Measurements from ENCODE around the gene CCDC171.
"Not testable (repeated sequence)": the region's sequence is repeated elsewhere in the genome, so short reads cannot be mapped to it uniquely, and the experiment has no call there.

Gene CCDC171

GRCh38 chr9:15699876-15700559, 147.2 kb downstream of the CCDC171 start:
- not testable (repeated sequence) for DNase-seq

DNA sequence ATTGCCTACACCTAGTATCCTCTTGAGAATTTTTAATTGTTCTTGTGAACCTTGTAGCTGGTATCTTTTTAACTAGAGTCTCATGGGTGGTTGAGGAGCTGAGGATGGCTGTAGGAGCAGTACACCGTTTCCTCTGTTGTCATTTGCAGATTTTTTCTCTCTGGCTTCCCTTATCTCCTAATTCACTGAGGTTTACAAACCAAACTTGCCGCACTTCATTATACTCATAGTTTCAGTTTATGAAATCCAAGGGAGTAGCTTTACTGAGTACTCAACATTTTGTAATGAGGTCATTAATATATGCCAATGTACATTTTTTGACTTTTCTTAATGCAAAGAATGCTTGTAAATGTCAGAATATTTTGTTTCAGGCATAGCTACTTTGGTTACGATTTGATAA, 154.2 kb downstream of the CCDC171 start:
- DNase-seq: no peak

DNA sequence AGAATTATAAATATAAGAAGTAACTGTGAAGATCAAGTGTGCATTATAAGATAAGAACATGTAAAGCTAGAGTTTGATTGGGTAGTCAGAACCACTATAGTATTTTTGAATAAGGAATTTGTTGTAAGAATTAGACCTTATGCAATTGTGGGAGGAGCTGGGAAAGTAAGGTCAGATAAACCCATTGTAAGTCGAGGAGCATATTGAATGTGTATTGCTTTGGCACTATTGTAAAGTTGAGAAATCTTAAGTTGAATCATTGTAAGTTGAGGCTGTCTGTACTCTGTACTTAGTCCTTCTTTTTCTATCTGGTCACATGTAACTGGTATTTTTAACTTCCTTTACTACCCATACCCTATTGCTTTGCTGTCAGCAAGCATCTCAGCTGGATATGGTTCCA, 158.7 kb downstream of the CCDC171 start:
- DNase-seq: no peak

DNA sequence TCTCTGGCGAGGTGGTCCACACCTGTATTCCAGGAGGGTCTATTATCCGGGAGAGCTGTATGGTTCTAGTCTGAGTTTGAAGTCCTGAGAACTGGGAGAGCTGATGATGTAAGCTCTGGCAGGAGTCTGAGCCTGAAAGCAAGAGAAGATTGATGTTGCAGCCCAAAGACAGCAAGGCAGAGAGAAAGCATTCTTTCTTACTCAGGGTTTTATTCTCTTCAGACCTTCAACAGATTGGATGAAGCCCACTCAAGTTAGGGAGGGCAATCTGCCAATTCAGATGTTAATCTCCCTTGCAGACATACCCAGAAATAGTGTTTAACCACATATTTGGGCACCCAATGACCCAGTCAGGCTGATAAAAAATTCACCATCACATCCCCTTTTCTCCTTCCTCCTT, 159.1 kb downstream of the CCDC171 start:
- DNase-seq: no peak

DNA sequence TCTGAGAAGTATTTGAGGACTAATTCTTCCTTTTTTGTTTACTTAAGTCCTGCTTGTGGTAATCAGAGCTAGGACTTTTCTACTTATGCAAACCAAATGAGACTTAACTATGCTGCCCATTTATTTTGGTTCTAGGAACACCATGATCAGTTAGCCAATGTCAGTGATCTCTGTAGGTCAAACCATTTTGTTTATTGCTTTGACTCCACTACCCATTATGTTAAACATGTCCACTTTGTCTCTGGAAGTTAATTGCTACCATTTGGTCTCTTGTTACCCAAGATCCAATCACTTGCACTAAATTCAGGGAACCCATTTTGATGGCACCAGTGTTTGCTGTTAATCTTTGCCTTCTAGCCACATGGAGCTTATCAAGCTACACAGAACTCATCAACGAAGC, 161.9 kb downstream of the CCDC171 start:
- no peak for DNase-seq

GRCh38 chr9:15717290-15717967, 164.6 kb downstream of the CCDC171 start:
- no peak for DNase-seq

DNA sequence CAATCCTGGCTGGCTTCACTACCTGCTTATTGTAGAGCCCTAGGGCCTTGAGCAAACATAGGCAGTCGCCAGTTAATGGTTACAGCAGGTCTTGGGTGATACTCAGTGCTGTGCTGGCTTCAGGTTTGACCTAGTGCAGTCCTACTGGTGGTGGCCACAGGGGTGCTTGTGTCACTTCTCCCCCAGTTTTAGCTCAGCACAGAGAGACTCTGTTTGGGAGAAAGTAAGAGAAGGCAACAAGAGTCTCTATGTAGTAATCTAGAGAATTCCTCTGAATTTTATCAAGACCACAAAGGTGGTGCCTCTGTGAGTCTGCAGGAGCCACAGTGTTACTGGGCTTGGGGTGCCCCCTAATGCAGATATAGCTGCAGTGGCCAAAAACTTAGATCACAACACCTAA, 165.6 kb downstream of the CCDC171 start:
- no peak for DNase-seq

DNA sequence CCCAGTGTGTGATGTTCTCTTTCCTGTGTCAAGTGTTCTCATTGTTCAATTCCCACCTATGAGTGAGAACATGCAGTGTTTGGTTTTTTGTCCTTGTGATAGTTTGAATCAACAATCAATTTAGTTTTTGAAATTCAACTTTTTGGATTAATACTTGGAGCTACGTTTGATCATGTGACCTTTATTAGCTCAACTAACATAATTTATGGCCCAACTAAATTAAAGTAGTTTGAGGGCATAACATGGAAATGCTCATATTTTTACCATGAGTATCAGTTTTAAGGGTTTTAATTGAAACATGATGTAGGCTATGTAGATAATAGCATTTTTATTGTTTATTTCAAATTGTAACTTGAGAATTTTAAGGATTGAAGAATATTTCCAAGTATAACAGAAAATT, 168.0 kb downstream of the CCDC171 start:
- DNase-seq: no peak

- DNase-seq: no peak
Measured at GRCh38 chr9:15722888-15723287, 170.0 kb downstream of the CCDC171 start.

DNA sequence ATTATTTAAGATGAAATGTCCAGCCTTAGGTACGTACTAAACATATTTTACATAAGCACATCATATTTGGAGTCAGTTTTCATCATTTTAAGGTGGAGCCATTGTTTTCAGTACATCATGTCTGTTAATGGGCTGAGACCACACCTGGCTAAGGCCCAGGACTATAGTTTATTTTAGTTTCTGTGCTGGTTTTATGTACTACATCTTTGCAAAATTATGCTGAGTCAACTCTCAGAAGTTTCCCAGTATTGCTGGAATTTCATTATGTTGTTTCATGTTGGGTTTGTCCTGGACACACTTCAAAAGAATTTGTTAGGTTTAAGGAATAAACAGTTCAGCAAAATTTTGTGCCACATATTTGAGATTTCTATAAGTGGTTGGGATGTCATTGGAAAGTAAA, 171.2 kb downstream of the CCDC171 start:
- no peak for DNase-seq

DNA sequence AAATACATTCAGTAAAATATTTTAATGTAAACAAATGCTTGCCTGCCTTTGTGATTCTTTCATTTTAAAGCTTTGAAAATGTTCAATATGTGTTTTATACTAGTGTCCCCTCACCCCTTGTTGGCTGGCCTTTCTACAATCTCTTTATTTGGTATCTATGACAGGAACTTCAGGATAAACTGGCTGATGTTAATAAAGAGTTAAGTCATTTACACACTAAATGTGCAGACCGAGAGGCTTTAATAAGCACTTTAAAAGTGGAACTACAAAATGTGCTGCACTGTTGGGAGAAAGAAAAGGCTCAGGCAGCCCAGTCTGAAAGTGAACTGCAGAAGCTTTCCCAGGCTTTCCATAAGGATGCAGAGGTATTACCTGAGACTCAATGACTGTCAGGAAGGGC, 171.8 kb downstream of the CCDC171 start:
- no peak for DNase-seq

GRCh38 chr9:15725953-15726352, 173.1 kb downstream of the CCDC171 start:
- no peak for DNase-seq

- DNase-seq: no peak
Measured at GRCh38 chr9:15729507-15729906, 176.7 kb downstream of the CCDC171 start.

DNA sequence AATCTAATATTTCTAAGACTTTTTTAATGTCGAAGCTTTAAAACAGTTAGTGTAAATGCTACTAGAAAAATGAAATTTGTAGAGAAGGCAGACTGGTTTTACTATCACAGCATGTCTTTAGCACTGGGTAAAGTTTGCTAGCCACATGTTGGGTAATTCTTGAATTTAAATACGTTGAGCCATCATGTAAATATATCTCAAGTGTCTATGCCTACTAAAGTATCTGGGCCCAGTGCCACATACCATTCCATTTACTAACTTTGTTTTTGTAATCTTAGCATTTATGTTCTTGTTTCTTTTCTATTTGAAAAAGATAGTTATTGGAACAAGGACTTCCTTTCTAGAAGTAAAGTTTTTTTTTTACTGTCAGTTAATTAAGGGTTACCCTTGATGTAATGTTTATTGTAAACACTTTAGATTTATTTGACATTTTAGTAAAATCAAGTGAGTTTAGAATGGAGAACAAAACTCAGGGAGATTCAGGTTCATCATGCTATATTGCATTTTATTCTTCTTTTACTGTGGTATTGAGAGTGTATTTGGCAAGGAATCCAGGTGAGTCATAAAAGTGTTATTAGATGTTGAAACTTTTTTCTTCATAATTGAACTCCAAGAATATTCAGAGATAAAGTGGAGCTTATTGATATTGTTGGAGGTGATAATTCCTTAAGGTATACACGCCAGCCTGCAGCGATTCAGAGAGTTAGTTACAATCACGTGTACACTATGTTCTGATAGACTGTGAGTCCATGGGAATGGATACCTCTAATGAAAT, 182.4 kb downstream of the CCDC171 start:
- no peak for DNase-seq

DNA sequence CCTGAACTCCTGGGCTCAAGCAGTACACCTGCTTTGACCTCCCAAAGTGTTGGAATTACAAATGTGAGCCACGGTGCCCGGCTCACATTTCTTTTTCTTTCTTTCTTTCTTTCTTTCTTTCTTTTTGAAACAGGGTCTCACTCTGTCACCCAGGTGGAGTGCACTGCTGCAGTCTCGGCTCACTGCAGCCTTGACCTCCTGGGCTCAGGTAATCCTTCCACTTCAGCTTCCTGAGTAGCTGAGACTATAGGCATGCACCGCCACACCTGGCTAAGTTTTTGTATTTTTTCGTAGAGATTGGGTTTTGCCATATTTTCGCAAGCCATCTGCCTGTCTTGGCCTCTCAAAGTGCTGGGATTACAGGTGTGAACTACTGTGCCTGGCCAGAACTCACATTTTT, 183.7 kb downstream of the CCDC171 start:
- no peak for DNase-seq

GRCh38 chr9:15738011-15738410, 185.2 kb downstream of the CCDC171 start:
- no peak for DNase-seq

GRCh38 chr9:15741015-15741414, 188.2 kb downstream of the CCDC171 start:
- DNase-seq: no peak

DNA sequence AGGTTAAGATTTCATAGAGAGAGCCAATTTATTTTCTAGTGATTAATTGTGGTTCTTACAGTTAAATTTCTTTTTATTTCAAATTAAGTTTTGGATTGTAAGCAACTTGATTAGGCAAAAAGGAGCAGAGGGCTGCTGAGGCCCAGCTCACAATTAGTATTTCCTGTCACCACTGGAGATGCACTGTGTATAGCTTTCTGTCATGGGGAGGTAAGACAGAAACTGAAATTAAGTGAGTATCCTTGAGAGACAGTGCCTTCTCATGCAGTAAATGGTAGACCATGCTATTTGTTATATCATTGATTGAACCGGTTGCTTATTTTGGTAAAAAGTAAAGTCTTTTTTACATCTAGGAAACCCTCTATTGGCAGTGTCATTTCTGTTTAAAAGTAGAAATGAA, 190.7 kb downstream of the CCDC171 start:
- no peak for DNase-seq

- no peak for DNase-seq
Measured at GRCh38 chr9:15744196-15744595, 191.4 kb downstream of the CCDC171 start.

- no peak for DNase-seq
Measured at GRCh38 chr9:15746905-15747304, 194.1 kb downstream of the CCDC171 start.

- no peak for DNase-seq
Measured at GRCh38 chr9:15755660-15756059, 202.8 kb downstream of the CCDC171 start.

GRCh38 chr9:15761551-15761950, 208.7 kb downstream of the CCDC171 start:
- no peak for DNase-seq

DNA sequence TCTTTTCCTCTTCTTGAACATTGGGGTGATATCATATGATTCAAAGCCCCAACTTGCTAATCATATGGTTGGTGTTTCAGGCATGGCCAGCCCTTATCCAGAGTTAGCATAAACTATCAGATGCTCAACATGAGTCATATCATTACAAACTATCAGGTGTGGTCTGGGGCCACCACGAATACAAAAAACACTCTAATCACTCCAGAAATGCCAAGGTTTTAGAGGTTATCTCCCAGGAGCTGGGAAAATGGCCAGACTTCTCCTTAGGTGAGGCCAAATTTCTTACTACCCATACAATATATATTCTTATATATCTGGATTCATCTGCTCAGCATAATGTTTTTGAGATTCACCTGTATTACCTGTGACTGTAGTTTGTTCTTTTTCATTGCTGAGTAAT, 210.5 kb downstream of the CCDC171 start:
- no peak for DNase-seq

DNA sequence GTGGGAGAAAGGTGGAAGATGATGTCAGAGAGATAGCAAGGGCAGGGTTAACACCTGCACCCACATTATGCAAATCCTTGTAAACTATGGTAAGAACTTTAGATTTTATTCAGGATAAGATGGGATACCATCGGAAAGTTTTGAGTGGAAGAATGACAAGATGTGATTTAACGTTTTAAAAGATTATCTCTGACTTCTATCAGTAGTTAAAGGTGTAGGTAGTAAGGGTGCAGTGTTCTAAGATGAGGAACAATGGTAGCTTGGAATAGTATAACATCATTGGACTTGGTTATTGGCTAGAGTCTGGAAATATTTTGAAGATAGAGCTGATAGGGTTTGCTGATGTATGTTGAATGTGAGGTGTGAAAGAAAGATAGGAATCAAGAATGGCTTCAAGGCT, 211.3 kb downstream of the CCDC171 start:
- no peak for DNase-seq

Measured in stimulated activated CD8-positive, alpha-beta memory T cell treated with anti-CD3 and anti-CD28 coated beads, Interleukin-4, amount 100 ng/mL, for 48 hours (primary cell).